SK-N-SH treated with all-trans-retinoic acid at 6 μM for 48 hours (cell line): Measurements from ENCODE around the gene CBX8.

Experiments
- ATAC-seq: fragments of 200-7000 bp; cut with Tn5 transposase; 3 replicates; pipeline ENCODE4 v1.9.1; 2020; ENCODE audit warnings: mild to moderate bottlenecking, moderate library complexity
- CSDC2 ChIP-seq: fragments of 250-450 bp; sonication (Bioruptor Pico); IDR thresholded peaks from 2 replicates; pipeline ENCODE4 v1.5.0; 2020; ENCODE audit warnings: mild to moderate bottlenecking, moderate library complexity
- ISL1 ChIP-seq: fragments of 250-450 bp; sonication (Bioruptor Pico); IDR thresholded peaks from 2 replicates; pipeline ENCODE4 v2.1.2; 2022; ENCODE audit warnings: mild to moderate bottlenecking, moderate library complexity
- OSR1 ChIP-seq: fragments of 250-450 bp; sonication (Bioruptor Pico); IDR thresholded peaks from 2 replicates; pipeline ENCODE4 v1.8.0; 2022; ENCODE audit warnings: moderate library complexity, mild to moderate bottlenecking, inconsistent platforms
- PPARA ChIP-seq: fragments of 250-450 bp; sonication (Bioruptor Pico); IDR thresholded peaks from 2 replicates; pipeline ENCODE4 v1.5.0; 2020; ENCODE audit warnings: mild to moderate bottlenecking, borderline replicate concordance
- RARB ChIP-seq: fragments of 250-450 bp; sonication (Bioruptor Pico); IDR thresholded peaks from 2 replicates; pipeline ENCODE4 v1.8.0; 2021; ENCODE audit warnings: mild to moderate bottlenecking, moderate library complexity
- SNAI2 ChIP-seq: fragments of 250-450 bp; sonication (Bioruptor Pico); IDR thresholded peaks from 2 replicates; pipeline ENCODE4 v1.5.0; 2020; ENCODE audit warnings: mild to moderate bottlenecking, moderate library complexity
- TOX ChIP-seq: fragments of 250-450 bp; sonication (Bioruptor Pico); IDR thresholded peaks from 2 replicates; pipeline ENCODE4 v1.8.0; 2021; ENCODE audit warnings: mild to moderate bottlenecking, moderate library complexity, borderline replicate concordance
- ZC3H10 ChIP-seq: fragments of 250-450 bp; sonication (Bioruptor Pico); IDR thresholded peaks from 2 replicates; pipeline ENCODE4 v1.5.1; 2021; ENCODE audit warnings: mild to moderate bottlenecking, moderate library complexity
- ZFP3 ChIP-seq: fragments of 250-450 bp; sonication (Bioruptor Pico); IDR thresholded peaks from 2 replicates; pipeline ENCODE4 v1.5.0; 2020; ENCODE audit warnings: mild to moderate bottlenecking, moderate library complexity
- ZFP30 ChIP-seq: fragments of 450-650 bp; formaldehyde crosslinking; IDR thresholded peaks from 2 replicates; pipeline ENCODE4 v1.5.0; 2022; ENCODE audit warnings: mild to moderate bottlenecking, moderate library complexity
- ZNF565 ChIP-seq: fragments of 450-650 bp; formaldehyde crosslinking; conservative IDR thresholded peaks from 2 replicates; pipeline ENCODE4 v1.5.0; 2020; ENCODE audit warnings: low read depth, mild to moderate bottlenecking, moderate library complexity
- ZNF70 ChIP-seq: fragments of 450-650 bp; formaldehyde crosslinking; IDR thresholded peaks from 2 replicates; pipeline ENCODE4 v1.5.0; 2020; ENCODE audit warnings: mild to moderate bottlenecking, moderate library complexity
- TF ChIP-seq, protein P1 (sequence below): fragments of 250-450 bp; sonication (Bioruptor Pico); IDR thresholded peaks from 2 replicates; pipeline ENCODE4 v1.5.1; 2020; ENCODE audit warnings: low read depth, mild to moderate bottlenecking, moderate library complexity
- TF ChIP-seq, protein P2 (sequence below): fragments of 250-450 bp; sonication (Bioruptor Pico); IDR thresholded peaks from 2 replicates; pipeline ENCODE4 v1.8.0; 2021; ENCODE audit warnings: low read depth, mild to moderate bottlenecking, moderate library complexity, borderline replicate concordance
- TF ChIP-seq, protein P3 (sequence below): fragments of 250-450 bp; sonication (Bioruptor Pico); IDR thresholded peaks from 2 replicates; pipeline ENCODE4 v1.8.0; 2020; ENCODE audit warnings: mild to moderate bottlenecking, moderate library complexity, borderline replicate concordance
- TF ChIP-seq, protein P4 (sequence below): fragments of 250-450 bp; sonication (Bioruptor Pico); IDR thresholded peaks from 2 replicates; pipeline ENCODE4 v1.5.0; 2020; ENCODE audit warnings: mild to moderate bottlenecking, moderate library complexity
- TF ChIP-seq, protein P5 (sequence below): fragments of 250-450 bp; sonication (Bioruptor Pico); IDR thresholded peaks from 2 replicates; pipeline ENCODE4 v1.5.1; 2021; ENCODE audit warnings: mild to moderate bottlenecking, moderate library complexity

Gene CBX8

DNA sequence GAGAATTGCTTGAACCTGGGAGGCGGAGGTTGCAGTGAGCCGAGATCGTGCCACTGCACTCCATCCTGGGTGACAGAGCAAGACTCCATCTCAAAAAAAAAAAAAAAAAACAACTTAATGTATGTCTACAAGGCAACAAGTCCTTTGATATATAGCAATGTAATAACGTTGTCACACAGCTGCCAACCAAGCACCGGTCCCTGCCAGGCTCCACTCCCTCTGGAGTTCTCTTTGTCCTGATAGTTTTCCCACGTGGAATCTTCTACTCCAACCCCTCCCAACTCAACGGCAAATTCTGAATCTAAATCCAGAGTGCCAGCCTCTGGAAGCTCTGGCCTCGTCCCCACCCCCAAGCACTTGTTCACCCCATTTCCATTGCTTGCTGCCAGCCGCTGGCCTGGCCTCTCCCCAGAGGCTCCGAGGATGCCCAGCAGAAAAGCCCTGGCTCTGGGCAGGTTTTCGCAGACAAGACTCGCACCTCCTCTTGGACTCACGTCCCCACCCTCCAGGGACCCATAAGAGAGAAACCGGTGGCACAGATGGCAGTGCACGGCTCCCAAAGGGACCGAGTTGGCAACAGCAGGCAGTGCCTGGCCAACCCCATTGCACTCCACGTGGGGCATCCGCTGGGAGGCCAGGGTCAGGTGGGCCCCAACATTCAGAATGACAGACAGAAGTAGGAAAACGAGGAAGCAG, 34.8 kb downstream of the CBX8 start:
- TF ChIP-seq OSR1 (CRISPR knock-in tag) (no peak), ZNF70 (CRISPR knock-in tag) (no peak), SNAI2 (no peak), PPARA (CRISPR knock-in tag) (no peak), ISL1 (CRISPR knock-in tag) (no peak), ZC3H10 (CRISPR knock-in tag) (no peak), TOX (CRISPR knock-in tag) (no peak), RARB (CRISPR knock-in tag) (no peak), CSDC2 (CRISPR knock-in tag) (no peak)
- TF ChIP-seq, protein P1, sequence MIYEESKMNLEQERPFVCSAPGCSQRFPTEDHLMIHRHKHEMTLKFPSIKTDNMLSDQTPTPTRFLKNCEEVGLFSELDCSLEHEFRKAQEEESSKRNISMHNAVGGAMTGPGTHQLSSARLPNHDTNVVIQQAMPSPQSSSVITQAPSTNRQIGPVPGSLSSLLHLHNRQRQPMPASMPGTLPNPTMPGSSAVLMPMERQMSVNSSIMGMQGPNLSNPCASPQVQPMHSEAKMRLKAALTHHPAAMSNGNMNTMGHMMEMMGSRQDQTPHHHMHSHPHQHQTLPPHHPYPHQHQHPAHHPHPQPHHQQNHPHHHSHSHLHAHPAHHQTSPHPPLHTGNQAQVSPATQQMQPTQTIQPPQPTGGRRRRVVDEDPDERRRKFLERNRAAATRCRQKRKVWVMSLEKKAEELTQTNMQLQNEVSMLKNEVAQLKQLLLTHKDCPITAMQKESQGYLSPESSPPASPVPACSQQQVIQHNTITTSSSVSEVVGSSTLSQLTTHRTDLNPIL (CRISPR knock-in tag): no peak
- TF ChIP-seq, protein P2, sequence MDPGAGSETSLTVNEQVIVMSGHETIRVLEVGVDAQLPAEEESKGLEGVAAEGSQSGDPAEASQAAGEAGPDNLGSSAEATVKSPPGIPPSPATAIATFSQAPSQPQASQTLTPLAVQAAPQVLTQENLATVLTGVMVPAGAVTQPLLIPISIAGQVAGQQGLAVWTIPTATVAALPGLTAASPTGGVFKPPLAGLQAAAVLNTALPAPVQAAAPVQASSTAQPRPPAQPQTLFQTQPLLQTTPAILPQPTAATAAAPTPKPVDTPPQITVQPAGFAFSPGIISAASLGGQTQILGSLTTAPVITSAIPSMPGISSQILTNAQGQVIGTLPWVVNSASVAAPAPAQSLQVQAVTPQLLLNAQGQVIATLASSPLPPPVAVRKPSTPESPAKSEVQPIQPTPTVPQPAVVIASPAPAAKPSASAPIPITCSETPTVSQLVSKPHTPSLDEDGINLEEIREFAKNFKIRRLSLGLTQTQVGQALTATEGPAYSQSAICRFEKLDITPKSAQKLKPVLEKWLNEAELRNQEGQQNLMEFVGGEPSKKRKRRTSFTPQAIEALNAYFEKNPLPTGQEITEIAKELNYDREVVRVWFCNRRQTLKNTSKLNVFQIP: no peak
- TF ChIP-seq, protein P3, sequence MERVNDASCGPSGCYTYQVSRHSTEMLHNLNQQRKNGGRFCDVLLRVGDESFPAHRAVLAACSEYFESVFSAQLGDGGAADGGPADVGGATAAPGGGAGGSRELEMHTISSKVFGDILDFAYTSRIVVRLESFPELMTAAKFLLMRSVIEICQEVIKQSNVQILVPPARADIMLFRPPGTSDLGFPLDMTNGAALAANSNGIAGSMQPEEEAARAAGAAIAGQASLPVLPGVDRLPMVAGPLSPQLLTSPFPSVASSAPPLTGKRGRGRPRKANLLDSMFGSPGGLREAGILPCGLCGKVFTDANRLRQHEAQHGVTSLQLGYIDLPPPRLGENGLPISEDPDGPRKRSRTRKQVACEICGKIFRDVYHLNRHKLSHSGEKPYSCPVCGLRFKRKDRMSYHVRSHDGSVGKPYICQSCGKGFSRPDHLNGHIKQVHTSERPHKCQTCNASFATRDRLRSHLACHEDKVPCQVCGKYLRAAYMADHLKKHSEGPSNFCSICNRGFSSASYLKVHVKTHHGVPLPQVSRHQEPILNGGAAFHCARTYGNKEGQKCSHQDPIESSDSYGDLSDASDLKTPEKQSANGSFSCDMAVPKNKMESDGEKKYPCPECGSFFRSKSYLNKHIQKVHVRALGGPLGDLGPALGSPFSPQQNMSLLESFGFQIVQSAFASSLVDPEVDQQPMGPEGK (CRISPR knock-in tag): no peak
- TF ChIP-seq, protein P4, sequence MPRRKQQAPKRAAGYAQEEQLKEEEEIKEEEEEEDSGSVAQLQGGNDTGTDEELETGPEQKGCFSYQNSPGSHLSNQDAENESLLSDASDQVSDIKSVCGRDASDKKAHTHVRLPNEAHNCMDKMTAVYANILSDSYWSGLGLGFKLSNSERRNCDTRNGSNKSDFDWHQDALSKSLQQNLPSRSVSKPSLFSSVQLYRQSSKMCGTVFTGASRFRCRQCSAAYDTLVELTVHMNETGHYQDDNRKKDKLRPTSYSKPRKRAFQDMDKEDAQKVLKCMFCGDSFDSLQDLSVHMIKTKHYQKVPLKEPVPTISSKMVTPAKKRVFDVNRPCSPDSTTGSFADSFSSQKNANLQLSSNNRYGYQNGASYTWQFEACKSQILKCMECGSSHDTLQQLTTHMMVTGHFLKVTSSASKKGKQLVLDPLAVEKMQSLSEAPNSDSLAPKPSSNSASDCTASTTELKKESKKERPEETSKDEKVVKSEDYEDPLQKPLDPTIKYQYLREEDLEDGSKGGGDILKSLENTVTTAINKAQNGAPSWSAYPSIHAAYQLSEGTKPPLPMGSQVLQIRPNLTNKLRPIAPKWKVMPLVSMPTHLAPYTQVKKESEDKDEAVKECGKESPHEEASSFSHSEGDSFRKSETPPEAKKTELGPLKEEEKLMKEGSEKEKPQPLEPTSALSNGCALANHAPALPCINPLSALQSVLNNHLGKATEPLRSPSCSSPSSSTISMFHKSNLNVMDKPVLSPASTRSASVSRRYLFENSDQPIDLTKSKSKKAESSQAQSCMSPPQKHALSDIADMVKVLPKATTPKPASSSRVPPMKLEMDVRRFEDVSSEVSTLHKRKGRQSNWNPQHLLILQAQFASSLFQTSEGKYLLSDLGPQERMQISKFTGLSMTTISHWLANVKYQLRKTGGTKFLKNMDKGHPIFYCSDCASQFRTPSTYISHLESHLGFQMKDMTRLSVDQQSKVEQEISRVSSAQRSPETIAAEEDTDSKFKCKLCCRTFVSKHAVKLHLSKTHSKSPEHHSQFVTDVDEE (CRISPR knock-in tag): no peak
- TF ChIP-seq, protein P5, sequence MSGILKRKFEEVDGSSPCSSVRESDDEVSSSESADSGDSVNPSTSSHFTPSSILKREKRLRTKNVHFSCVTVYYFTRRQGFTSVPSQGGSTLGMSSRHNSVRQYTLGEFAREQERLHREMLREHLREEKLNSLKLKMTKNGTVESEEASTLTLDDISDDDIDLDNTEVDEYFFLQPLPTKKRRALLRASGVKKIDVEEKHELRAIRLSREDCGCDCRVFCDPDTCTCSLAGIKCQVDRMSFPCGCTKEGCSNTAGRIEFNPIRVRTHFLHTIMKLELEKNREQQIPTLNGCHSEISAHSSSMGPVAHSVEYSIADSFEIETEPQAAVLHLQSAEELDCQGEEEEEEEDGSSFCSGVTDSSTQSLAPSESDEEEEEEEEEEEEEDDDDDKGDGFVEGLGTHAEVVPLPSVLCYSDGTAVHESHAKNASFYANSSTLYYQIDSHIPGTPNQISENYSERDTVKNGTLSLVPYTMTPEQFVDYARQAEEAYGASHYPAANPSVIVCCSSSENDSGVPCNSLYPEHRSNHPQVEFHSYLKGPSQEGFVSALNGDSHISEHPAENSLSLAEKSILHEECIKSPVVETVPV: no peak
- TF ChIP-seq, all 23 proteins: peak for 0
- ATAC-seq: no peak

DNA sequence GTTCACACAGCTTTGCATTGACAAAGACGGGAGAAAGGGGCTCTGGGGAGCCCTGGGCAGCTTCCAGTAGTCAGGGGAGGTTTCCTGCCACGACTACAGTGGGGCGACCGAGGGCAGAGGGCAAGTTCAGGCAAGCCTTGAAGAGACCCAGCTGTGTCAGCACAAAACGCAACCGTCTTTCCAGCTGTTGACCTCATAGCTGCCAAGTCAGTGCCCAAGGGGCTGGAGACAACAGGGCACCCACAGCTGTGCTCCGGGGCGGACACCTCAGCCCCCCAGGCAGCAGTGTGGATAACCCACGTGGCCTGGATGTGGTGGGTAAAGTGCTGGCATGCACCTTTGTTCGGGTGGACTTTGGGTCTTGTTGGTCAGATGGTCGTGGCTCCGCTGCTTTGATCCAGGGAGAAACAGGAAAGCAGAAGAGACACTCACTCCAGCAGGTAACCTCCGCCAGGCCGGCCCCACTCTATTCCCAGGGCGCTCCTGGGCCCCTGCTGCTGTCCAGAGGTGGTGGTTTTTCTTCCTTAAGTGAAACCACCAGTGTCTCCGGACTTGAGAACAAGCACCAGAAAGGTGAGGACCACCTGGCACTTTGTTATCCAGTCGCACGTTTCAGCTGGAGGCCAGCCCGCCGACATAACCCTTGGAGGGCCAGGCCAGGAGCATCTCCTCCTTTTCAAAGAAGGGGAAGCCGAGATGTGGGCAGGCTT, 36.5 kb downstream of the CBX8 start:
- no peak for ATAC-seq
- TF ChIP-seq ZFP30 (no peak), ZNF565 (no peak), OSR1 (CRISPR knock-in tag) (no peak), ZFP3 (no peak)
- TF ChIP-seq, protein P1 (CRISPR knock-in tag): no peak
- TF ChIP-seq, protein P2: no peak
